GM19467 (cell line): ENCODE data around the gene ALK.

Experiments
- ATAC-seq: cut with Tn5 transposase; IDR thresholded peaks from one replicate; pipeline ENCODE4 v1.9.1; 2021; ENCODE audit warnings: mild to moderate bottlenecking, moderate library complexity; ENCODE audit not compliant: unreplicated experiment

ALK gene

DNA sequence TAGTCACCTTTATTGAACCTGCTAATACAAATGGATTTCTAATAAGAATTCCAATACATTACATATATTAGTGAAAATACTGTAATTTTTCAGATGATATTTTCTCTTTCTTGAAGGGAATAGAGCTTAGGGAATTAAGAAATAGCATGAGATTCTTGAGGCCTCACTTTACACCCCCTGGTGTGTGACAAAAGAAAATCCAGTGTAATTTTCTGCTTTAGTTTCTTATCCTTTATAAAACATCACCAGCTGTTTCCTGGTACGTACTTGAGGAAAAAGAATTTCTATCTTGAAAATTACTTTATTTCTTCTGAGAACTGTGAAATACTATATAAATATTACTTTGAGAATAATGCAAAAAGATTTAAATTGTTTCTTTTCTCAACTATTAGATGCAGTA, 734.6 kb downstream of the ALK start:
- ATAC-seq = no peak

DNA sequence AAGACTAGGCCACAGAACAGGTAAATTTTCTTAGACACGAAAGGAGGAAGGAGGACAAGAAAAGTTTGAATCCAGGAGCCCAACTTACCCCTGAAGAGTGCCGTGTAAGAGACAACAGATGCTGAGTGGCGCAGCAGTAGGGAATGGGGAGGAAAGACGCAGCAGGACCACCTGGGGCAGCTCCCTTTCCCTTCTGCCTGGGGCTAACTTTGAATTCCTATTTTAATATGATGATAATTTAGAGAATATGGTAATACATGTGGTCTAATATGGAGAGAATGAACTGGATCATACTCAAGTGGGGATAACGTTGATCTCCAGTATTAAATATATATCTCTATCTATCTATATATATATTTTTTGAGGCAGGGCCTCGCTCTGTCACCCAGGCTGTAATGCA, 736.9 kb downstream of the ALK start:
- ATAC-seq = no peak

DNA sequence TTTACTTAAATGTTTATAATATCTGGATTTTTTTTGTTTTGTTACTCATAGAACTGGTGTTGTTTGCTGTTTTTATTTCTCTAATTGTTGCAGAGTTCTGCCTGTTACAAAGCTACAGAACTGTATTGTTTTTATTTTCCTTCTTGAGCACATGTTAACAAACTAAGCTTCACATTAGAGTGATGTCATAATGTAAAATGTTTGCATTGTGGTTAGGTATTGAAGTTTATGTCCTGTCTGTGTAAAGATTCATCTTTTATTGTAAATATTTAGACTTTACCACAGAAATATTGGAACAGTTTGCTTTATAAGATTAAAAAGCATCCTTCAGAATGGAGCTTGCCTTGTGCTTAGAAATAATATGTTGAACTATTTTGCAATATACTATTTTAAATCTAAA, 738.5 kb downstream of the ALK start:
- ATAC-seq = no peak

DNA sequence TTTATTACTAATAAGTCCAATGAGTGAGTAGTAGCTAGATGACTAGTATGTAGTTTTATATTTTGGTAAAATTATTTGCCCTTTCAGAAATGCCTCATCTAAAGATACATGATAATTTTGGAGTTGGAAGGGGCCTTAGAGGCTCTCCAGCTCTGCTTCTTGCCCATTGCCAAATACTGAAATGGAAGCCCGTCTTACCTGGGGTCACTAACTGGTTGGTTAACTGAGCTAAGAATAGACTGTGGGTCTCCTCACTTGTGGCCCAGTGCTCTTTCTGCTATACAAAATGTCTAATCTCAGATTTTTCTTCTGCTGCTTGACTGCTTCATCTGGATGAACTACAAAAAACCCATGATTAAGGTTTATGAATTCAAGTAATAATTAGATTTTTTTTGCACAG, 739.1 kb downstream of the ALK start:
- ATAC-seq = no peak

DNA sequence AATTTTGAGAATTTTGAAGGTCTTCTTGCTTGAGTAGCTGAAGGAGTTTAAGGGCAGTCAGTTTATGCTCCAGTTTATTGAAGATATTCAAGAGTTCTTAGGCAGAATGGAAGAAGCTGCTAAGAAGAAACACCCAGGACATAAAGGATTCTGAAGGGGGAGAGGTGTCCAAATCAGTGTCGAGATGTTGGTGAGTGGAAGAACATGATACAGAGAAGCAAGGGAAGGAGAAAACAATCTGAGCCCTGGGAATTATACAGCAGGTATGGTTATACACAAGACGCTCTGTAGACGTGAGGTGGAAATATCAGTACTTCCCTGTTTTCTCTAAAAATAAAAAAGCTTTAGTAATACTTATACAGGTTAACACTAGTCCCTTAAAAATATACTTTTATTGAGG, 746.0 kb downstream of the ALK start:
- no peak for ATAC-seq

DNA sequence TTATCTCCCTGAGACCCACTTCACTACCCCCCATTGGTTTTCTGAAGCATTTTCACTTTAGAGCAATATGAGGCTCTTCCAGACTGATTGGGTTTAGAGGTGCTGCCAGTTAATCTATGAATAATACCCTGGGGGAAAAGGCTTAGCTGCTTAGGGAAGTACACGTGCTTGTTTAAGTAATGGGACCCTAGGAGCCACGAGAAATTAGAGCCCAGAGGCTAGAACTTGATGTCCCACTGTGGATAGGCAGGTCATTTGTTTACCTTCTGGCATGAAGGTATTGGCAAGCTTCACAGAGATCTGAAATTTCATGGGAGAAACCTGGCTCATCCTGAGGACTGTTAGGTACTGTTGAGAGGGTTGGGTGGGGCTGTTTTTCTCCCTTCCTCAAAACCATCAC, 746.4 kb downstream of the ALK start:
- no peak for ATAC-seq

DNA sequence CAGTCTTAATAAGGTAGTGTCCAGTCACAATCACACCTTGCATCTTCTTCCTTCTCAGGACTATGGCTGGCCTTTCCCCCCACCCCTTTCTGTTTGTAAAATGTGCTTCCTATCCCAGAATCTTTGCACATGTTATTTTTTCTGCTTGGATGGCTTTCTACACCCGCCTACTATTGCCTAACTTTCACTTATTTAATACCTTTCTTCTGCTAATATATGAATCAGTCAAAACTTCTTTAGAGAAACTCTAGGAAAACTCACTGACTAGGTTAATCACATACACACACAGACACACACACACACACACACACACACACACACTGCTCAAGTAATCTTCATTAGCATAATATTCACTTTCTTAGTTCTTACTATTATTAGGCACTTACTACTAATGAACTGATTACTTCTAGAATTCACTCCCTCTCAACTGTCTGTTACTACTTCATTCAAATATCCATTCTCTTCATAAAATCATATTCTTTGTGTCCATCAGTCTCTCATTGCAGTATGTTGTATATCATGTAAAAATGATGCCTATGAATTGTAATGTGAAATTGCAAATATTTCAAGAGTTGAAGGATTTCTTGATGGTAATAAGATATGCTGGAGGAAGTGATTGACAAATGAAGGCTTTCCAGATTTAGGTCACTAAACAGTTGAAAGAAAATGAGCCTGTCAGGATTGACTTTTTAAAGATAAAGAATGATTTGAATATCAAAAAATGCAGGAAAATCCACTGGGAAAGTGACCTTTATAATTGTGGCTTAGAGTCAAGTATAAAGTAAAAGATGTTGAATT, 754.9 kb downstream of the ALK start:
- ATAC-seq = no peak

DNA sequence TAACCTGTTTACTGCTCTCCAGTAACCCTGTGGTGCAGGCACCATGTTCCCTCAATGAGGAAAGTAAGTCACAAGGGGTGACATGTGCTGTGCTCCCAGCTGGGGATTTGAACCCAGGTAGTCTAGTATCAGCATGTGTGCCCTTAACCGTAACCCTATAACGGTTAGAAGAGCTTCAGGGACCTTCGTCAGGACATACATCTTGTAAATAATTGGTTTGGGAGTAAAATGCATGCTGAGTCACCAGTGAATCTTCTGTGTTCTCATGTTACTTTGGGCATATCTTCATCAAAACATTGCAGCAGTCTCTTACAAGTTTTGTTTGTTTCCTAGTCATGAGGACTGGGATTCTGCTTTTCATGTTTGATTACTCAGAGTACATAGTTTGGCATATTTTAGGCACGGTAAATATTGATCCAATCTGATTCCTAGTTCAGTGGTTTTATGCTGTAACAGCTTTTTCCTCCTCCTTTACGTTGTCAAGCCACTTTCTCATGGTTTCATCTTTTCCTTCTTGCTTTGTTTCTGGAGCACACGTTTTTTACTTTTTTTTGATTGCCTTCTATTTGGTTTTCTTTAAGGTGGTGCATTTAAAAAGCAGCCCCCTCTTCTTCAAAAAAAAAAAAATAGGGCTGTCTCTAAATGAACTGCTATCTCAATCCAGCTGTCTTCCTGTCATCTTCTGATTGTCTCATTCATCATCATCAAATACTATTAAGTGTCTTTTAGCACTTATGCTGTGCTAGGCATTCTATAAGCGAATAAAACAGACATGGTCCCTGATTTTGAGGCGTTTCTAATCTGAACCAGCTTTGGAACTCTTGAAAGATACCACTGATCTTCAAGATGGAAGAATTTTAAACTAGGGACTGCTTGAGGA, 755.8 kb downstream of the ALK start:
- no peak for ATAC-seq

DNA sequence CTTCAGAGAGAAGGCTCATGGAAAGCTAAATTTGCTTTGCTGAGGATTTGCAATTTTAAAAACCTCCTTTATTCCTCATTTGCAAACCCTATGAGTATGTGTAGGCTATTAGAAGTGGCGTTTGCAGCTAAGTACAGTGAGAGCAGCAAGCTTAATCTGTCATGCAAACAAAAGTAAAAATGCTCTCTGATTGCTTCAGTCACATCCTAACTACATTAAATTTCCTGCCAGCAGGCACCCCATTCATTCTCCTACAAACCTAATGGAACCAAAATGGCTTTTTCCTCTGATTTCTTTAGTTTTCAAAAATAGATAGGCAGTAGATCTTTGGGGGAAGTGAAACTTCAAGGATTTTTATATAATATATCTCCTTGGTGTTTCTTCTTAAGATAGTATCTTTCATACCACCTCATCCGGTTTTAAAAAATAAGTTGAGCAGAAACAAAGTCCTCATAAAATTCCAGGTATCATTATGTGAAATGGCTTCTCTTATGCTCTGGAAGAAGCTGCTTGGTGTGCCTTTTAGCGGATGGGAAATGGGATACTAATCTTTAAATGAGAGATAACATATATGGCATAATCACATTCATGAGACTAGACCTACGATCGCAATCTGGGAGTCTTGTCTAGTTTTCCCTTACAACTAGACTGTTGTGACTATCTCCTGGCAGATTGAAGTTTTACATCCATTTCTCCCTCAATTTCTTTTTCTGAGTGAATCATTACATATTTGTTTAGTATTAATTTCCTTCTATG, 757.1 kb downstream of the ALK start:
- no peak for ATAC-seq

DNA sequence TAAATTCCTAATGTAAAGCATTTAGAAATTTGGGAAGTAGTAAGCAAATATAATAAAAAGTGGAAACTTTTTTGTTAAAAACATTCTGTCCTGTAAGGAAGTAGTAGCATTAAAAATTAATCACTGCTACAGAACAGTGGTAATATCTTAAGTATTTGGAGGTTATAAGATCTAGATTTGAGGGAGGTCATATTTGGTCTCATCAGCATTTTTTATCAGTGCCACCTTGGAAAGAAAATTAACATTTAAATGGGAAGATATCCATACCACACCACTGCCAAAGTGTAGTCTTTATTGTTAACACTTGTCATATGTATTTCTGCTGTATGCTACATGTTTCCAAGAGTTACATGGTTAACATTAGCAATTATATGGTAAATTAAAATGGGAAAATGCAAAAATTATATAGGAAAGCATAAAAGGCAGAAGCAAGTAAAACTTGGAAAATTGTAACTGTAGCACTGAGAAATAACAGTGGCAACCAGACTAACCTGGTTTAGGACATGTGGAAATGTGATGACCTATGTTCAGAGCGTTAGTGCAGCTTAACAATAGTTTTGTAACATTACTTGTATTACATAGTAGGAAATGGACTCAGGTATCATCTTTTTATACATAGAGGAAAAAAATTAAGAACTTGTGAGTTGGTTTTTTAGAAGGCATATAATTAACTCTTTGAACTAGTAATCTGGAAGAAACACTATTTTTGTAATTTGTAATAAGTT, 759.0 kb downstream of the ALK start:
- ATAC-seq = no peak

DNA sequence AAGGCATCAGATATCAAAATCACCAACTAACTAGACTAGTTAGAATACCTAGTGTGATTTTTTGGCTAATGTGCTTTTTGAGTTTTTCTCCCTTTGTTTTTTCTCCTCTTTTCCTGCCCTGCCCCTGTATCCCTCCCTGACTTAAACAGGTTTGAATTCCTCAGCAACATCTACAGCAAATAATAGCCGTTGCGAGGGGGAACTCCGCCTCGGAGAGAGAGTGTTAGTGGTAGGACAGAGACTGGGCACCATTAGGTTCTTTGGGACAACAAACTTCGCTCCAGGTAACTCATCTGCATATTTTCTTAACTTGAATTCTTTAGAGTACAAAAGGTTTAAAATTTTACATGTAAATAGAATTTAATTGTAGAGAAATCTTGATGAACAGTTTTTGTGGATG, 761.2 kb downstream of the ALK start:
- ATAC-seq = no peak

DNA sequence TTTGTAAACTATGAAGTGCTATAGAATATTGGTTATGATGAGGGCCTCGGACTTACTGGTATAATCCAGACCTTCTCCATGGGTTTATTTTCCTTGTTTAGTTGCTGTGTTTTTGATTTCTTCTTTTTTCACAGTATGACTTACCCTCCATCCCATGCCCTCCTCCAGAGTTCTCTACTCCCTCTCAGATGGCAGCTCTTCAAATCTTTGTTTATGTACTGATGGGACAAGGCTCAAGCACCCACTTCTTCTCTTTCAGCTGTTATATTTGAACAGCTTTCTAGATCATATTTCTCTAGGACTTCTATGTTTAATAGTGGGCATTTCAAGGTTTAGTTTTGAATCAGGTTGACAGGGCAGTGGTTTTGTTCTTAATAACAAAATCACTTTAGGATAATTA, 762.3 kb downstream of the ALK start:
- no peak for ATAC-seq

DNA sequence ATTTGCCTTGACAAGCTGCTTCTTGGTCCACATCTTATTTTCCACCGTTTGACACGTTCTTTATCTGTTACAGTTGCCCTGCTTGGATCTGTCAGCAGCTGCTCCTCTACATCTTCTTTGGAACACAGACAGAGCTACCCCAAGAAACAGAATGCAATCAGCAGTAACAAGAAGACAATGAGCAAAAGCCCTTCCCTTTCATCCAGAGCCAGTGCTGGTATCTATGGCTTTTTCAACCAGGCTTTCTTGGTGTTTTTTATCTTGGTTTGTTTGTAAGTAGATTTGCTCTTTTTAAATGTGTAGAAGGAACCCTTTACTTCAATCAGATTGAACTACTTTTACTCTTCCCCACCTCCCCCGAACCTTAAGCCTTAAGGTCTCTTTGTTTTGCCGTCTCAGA, 764.3 kb downstream of the ALK start:
- no peak for ATAC-seq

DNA sequence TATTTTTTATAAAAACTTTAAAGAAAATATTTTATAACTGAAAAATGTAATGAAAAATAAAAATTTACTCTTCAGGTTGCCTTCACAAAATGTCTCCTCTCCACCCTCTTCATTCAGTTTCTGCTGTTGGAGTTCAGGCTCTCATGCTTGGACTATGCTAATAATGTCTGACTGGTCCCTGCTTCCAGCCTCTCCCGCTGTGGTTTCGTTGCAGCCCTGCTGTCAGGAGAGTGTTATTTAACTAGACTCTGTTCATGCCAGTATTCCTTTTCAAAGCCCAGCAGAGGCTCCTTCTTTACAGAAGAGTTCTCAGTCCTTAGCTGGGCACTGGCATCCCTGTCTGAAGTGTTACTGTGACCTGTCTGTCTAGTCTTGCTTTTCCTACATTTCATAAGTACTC, 765.8 kb downstream of the ALK start:
- ATAC-seq = no peak

DNA sequence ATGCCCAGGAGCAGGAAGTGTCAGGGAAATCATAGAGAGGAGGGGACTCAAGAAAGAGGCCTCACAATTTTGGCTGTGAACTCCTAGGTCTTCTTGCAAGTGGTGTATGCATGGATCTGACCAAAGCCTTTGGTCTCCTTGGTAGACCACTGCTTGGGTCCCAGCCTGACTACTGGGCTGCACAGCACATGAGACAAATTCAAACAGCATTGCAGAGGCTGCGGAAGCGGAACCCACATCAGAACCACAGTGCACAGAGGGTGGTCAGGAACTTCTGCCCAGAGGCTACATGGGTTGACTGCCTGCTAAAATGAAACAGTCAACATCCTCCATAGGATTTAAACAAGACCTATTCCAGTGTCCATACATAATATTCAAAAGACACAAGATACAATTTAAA, 766.8 kb downstream of the ALK start:
- no peak for ATAC-seq

DNA sequence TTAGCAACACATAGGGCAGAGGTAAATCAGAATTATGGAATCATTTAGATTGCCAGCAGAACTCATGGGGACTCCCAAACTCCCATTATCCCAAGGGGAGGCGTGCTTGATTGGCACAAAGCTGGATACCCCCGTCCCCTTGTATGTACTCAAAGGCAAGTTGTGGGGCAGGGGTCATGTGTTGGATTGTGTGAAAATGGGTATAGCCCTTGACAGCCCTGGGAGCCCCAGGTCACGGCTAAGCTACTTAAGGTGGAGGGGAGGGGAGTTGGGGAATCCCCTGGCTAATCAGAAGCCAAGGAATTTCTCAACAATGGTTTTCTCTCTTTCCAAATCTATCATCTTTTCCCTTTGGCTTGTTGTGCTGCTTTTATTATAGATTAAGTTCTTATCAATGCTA, 773.4 kb downstream of the ALK start:
- no peak for ATAC-seq

DNA sequence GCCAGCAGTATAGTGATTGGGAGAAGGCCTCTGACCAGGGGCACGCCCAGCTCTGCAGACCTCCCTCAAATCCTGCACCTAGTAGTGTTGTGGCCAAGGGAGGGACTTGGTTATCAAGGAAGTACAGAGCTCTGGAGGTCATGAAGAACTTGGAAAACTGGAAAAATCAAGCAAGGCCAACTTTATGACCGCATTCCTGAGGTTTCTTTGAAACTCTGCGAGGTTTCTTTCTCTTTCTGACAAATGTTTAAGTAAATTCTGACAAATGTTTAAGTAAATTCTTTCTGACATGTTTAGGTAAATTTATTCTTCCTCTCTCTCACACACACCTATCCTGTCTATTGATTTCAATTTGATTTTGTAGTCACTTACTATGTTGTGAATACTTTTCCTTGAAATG, 775.2 kb downstream of the ALK start:
- ATAC-seq = no peak

DNA sequence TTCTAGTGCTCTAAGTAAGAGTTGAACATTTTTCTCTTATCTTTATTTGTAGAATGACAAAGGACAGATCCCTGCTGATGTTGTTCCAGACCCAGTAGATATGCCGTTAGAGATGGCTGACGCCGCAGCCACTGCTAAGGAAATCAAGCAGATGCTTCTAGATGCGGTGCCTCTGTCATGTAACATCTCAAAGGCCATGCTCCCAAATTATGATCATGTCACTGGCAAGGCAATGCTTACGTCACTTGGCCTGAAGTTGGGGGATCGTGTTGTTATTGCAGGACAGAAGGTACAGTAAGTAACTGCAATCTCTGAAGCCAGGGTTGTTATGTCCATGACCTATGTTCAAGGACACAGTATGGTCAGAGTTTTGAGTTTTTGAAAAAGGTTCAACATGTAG, 777.7 kb downstream of the ALK start:
- ATAC-seq = no peak
